Right hindlimb (tissue), 1 donor: ENCODE data around the gene CFAP299.
"Not testable (repeated sequence)": the region's sequence is repeated elsewhere in the genome, so short reads cannot be mapped to it uniquely, and the experiment has no call there.

ENCODE experiments used
- DNase-seq: peaks from one replicate; pipeline ENCODE4 v3.0.0-alpha.2; 2018

Gene CFAP299

DNA sequence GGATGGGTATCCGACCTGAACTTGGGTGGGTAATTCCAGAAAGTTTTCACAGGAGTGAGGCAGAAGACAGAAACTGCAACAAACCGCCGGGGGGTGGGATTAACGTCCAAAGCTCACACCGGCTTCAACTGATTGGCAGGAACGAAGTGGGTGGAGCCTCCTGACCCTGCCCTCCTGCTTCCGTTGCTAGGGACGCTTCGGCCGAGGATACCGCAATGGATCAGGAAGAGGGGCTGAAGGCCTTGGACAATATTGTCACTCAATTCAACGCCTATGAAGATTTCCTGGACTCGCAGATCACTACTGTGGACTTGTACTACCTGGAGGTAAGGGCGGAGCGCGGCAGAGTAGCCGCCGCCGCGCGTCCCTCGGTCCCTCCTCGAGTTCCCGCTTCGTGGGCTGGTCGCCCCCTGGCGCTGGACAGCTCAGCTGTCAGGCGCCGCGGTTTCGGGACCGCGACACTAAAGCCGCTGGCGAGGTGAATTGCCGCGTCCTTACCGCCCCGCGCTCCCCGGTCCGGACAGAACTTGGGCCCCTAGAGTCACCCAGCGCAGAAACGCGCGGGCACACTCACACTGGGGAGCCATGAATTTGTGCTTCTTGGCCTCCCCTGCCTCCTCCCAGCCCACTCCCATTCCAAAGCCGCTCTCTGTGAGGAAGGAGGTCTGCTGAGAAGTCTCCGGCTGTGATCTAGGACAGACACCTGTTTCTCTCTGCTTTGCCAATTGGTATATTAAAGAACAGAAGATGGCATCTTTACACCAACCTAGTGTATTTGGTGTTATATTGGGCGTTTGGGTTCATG is at the start of gene CFAP299:
Gene CFAP299 (plus strand): TSS at position 177 of the 805 bp plus-strand sequence.
- DNase-seq = peak; percentile 92

DNA sequence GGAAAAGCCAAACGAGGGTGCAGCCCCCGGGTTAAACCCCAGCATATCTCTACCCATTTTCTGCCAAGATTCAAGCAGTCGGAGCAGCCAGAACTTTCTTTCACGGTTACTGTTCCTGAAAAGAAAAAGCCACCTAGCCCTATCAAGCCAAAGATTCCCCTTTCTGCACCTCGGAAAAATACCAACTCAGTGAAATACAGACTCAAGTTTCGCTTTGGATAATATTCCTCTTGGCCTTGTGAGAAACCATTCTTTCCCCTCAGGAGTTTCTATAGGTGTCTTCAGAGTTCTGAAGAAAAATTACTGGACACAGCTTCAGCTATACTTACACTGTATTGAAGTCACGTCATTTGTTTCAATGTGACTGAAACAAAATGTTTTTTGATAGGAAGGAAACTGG is 49.1 kb upstream of the CFAP299 start:
- DNase-seq = no peak

DNA sequence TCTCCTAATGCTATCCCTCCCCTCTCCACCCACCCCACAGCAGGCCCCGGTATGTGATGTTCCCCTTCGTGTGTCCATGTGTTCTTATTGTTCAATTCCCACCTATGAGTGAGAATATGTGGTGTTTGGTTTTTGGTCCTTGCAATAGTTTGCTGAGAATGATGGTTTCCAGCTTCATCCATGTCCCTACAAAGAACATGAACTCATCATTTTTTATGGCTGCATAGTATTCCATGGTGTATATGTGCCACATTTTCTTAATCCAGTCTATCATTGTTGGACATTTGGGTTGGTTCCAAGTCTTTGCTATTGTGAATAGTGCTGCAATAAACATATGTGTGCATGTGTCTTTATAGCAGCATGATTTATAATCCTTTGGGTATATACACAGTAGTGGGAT is 44.9 kb upstream of the CFAP299 start:
- not testable (repeated sequence) for DNase-seq

DNA sequence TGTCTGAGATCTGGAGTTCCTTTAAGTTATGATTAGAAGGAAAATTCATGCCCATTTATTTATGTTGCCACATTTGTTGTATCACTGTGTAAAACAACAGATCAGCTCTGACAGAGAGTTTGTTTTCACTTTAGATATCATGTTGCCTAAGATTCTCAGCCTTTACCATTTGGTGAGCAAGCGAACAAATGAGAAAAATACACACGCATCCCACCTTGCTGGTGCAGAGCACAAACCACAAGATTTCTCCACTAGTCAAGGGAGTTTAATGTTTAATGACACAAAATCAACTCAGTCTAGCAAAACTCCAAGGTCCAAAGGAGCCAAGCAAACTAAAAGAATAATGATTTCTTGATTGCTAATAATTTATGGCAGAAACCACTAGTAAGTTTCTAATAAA is 41.3 kb upstream of the CFAP299 start:
- DNase-seq = no peak

DNA sequence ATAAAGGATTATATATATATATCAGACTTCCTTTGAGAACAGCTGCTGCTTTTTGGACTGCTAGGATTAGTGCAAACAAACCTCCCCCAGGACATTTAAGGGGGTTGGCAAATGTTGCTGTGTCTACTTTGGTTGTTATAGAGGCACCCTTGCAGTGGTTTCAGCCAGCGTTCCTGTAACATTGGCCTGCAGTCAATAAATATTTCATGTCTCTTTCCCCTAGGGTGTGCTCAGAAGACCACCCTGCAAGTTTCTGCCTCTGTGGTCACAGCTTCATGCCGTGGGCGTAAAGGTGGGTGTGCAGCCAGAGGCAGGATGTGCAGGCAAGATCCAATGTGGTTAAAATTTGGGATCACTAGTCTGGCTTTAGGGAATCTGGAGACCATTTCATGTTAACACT is 40.2 kb upstream of the CFAP299 start:
- no peak for DNase-seq

DNA sequence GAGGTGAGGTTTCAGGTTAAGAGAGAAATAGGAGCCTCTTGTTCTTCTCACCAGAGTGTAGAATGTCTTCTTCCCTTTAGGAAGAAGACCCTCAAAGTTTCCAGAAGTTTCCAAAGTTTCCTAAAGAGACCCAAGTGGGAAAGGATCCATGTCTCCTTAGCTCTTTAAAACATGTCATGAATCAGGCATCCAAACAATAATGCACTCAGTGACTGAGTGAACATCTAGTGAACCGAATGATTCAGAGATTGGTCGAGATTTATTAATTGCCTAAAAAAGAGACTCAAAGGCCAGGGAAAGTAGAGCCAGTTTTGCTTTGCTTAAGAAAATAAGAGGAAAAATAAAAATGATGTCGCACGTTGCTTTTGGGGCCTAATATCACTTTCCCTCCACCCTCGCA is 39.7 kb upstream of the CFAP299 start:
- DNase-seq = no peak

DNA sequence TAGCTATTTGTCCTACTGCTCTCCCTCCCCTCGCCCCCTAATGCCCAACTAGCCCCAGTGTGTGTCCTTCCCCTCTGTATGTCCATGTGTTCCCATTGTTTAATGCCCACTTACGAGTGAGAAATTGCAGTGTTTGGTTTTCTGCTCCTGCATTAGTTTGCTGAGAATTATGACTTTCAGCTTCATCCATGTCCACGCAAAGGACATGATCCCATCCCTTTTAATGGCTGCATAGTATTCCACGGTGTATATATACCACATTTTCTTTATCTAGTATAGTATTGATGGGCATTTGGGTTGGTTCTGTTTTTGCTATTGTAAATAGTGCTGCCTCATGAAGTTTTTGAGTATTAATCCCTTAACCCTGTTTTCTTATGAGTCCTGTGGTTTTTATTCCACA is 33.6 kb upstream of the CFAP299 start:
- no peak for DNase-seq

DNA sequence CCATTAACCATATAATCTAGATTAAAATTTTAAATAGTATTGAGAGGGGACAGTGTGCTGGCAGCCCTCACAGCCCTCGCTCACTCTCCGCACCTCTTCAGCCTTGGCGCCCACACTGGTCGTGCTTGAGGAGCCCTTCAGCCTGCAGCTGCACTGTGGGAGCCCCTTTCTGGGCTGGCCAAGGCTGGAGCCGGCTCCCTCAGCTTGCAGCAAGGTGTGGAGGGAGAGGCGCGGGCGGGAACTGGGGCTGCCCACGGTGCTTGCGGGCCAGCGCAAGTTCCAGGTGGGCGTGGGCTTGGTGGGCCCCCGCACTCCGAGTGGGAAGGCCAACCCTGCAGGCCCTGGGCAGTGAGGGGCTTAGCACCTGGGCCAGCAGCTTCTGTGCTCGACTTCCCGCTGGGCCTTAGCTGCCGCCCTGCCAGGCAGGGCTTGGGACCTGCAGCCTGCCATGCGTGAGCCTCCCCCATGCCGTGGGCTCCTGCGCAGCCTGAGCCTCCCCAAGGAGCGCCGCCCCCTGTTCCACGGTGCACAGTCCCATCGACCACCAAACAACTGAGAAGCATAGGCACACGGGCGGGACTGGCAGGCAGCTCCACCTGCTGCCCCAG is 32.8 kb upstream of the CFAP299 start:
- DNase-seq = no peak

DNA sequence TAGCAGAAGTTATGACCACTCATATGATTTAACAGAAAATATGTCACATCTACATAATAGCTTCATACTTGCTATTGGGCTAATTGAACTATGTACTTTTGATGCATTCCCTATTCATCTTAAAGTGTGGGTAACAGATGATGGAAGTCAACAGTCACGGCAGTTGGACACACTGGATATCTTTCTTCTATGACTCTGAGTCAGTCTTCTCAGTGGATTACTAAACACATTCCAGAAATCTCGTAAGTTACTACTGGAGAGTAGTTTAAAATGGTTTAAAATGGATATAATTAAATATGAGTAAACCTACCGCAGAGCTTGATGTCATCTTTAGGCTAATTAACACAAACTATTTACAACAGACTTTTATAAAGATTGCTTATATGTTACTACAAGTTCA is 30.1 kb upstream of the CFAP299 start:
- DNase-seq = no peak

DNA sequence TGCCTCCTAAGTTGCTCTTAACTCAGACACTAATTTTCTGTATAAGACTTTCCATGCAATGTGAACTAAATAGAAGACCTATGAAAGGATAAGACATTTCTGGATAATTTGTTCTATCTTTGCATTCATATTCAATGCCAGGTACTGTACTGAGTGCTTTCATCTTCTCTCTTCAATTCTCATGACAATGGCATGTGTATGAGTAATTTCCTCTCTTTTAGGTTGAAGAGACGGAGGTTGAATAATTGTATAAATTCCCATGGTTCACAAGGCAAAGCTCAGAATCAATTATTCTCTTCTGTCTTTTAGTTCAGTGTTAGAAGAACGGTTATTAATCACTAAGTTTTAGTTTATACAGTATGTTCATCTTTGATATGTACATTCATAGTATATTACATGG is 29.3 kb upstream of the CFAP299 start:
- no peak for DNase-seq

DNA sequence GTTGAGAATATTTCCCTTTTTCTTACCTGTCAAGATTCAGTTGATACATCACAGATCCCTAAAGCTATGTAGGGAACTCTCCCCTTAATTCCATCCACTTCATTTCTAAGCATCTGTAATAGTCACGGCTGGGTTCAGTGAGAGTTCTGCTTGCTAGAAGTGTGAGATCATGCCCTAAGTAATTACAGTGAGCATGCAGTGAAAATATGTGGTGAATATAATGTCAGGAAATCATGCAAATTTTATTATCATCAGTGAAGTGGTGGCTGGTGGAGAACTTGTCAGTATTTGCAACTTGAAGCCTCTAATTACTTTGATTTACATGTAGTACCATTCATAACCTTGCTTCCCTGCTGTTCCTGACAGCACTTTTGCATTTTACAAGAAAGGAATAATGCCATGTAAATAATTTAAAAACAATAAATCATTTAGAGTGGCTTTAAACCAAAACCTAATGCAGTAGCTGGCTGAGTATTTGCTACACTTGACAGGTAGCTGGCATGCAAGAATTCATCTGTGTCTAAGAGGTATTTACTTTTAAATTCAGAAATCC is 28.3 kb upstream of the CFAP299 start:
- DNase-seq = no peak

DNA sequence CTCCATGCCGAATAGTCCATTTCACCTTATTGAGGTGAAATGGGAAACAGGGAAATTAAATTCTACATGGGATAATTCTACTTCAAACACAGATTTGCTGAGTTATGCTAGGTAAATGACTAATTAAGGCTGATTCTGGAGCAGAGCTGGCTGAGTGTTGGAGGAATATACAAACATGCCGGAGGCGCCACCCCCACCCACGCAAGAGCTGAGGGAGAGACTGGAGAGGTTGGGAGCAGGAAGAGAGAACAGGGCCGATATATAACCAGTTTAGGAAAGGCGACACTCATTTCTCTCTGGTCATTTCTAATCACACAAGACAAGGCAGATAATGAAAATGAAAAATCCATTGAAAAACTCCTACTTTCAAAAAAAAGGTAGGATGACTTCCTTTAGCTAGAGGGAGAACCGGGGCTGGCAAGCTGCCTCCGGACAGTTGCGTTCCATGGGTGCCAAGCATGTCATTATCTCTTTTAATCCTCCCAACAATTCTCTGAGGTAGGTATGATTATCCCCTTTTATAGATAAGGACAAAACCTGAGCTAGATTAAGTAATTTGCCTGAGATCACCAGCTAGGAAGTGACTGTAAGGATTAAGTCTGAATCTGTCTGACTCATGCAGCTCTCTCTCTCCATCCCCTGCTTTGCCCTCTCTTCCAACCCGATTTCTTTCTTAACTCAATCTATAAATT is 27.6 kb upstream of the CFAP299 start:
- no peak for DNase-seq

DNA sequence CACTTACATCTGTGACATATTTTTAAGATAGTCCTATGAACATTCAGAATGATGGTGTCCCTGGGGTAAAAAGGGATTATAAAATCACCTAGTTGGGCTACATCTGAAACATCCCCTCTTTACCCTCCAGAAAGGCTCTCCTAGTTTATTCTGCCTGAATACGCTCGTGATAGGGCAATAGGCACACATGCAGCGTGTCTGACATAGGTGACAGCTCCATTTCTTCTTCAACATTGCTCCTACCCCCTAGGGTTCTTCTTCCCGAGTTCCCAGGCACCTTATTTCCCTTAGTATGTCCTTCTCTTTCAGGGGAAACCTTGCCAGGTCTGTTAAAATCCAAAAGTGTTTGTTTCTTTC is 27.1 kb upstream of the CFAP299 start:
- DNase-seq = no peak

DNA sequence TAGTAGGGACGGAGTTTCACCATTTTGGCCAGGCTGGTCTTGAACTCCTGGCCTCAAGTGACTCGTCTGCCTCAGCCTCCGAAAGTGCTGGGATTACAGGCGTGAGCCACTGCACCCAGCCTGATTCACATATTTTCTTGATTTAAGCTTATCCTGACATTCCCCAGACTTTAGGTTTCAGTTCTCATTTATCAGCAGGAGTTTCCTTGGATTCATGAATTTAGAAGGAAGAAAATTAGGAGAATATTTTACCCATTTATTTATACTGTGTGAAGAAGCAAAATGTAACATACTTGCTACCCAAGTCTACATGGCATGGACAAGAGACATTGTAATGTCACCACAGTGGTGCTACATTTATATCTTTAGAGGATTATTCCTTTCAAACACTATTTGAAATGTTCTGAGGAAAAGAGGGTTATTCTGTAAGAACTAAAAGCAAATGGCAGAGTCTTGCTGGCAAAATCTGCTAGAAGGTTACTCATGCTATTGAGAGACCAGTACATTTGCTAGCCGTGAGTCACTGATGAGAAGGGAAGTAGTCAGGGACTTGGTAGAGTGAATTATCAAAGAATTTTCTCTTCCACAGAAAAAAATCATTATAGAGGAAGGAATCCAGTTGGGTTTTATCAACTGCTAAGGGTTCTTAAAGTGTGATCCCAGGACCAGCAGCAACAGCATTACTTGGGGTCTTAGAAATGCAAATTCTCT is 26.1 kb upstream of the CFAP299 start:
- DNase-seq = no peak

DNA sequence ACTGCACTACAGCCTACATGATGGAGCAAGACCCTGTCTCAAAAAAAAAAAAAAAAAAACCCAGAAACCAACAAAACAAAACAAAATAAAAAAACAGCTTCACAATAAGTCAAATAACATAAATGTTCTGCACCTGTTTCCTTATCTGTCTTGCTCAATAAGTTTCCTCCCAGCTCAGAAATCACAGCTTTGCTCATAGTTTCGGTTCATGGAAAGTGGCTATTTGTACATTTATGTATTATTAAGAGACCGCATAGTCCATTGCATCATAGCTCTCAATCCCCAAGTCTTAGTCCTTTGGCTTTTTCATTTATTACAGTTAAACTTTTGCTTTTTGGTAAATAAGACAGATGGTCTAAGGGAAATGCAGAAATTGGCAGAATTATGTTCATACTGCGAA is 24.4 kb upstream of the CFAP299 start:
- no peak for DNase-seq

DNA sequence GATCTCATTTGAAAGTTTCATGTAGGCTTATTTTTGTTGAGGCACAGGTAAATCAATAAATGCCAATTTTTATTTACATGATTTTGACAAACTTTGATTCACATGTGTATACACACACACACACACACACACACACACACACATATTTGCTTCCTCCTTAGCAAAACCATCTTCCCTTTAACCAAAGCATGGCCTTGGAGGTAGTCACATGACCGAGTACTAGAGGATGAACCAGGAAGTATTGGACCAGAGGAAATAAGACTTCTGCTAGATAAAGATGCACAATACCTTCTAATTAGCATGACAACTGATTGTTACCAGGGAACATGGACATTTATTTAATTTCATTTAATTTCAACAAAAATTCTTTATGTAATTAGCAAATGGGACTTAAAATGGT is 23.4 kb upstream of the CFAP299 start:
- DNase-seq = no peak

DNA sequence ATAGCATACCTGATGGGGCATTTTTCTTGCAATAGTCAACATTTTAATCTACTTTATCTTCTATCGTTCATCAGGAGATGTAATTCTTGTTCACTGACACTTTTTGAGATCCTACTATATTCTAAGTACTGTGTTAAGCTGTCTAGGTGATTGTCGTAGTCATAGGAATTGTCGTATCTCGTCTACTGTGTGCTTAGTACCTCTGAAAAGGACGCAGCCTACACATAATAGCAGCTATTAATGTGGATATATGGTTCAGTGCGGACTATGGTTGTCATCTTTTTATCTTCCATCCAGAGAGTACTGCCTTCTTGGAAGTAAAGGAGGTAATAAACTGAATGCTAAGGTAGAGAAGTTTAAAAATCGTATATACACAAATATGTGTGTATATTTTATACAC is 21.9 kb upstream of the CFAP299 start:
- DNase-seq = no peak

DNA sequence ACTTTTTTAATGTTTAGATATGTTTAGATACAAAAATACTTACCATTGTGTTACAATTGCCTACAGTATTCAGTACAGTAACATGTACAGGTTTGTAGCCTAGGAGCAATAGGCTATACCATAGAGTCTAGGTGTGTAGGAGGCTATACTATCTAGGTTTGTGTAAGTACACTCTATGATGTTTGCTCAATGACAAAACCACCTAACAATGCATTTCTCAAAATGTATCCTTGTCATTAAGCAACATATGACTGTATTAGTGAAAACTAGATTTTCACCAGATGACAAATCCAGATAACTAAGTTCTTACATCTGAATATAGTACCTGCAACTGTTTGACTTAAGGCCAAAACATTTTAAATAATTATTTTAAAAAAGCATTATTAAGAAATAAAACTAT is 19.7 kb upstream of the CFAP299 start:
- not testable (repeated sequence) for DNase-seq

DNA sequence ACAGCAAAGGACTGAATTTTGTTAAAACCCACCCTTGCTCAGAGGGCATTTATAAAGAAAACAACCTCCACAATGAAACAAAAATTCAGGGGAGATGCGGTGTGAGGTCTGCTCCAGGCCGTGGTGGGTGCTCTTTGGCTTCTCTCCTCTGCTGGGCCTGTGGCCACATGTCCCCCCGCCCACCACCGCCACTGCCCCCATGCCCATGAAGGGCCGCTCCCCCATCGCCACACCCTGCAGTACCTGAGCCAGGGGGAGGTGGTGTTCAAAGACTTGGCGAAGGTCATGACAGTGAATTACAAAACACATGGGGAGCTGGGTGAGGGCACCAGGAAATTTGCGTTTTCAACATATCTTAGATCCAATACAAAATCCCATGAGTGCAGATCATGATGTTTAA is 14.2 kb upstream of the CFAP299 start:
- DNase-seq = no peak

DNA sequence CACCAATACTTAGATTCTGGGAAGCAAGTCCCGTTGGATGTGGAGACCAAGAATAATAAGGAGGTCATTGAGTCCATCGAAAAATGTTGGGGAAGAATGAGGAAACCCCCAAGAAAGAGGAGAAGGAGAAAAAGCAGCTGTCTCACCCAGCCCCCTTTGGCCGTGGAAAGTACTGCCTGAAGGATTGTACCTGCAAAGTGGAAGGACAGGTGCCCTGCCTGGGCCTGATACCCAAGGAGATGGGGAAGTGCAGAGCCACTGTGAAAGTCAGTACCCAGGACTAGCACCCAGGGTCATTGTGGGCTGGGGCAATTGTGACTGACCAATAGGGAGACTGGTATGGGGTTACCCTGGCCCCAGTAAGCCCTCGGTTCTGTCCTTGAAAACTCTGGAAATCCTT is 13.8 kb upstream of the CFAP299 start:
- DNase-seq = no peak

DNA sequence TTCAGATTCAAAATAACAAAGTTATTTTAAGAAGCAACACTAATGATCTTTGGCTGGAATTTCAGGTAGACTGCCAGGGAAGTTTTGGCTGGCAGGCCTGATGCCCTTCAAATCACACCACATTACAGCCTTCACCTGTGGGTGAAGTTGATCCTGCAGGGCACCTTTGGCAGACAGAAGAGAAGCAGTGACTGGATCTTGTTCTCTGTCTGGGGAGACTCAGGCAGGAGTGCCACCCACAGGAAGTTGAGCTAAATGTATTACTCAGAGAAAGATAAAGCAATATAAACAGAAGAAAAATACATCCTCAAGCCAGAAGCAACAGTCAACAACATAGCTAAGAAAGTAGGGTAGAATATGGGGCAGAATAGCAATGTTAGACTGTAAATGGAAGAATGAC is 12.8 kb upstream of the CFAP299 start:
- no peak for DNase-seq

DNA sequence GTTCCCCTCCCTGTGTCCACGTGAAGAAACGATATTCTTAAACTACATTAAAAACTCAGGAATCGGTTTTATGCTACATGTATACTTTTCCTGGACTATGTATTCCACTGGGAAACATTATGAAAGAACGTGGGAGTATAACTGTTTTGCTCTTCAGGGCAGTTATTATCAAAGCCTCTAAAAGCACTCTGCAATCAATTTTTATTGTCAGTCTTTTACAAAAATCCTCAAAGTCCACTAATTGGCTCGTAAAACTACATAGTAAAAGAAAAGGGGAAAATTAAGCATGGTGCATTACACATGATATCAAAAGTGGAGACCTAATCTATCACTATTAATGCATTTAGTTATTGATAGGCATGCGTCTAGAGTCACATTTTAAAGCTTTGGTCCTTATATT is 11.4 kb upstream of the CFAP299 start:
- DNase-seq = no peak

DNA sequence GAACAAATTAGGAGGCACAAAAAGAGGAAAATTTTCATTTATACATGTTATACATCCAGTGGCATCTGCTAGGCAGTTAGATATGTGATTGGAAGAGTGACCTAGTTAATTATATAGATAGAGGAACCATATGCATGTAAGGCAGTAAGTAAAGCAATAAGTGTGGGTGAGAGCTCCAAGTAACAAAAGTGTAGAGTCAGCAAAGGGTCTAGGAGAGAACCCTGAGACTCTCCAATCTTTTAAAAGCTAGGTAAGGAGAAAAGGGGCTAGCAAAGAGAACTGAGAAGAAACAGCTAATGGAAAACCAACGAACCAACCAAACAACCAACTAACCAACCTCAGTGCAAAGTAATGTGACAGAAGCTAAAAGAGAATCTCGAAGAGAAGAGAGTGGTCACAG is 3.8 kb upstream of the CFAP299 start:
- DNase-seq = no peak
